Measurements from ENCODE around the gene ARHGAP9. TPM values are rescaled to one million over a fixed set of nuclear protein-coding genes. Genes with fewer than 3 reads are reported as not detected.

The ARHGAP9 gene
- total and polyA plus RNA-seq, 2 of the 8 experiments (the other 6 are each of a cell fraction or from before 2014, with no cell fraction given): 3.2 to 6.0 TPM

DNA sequence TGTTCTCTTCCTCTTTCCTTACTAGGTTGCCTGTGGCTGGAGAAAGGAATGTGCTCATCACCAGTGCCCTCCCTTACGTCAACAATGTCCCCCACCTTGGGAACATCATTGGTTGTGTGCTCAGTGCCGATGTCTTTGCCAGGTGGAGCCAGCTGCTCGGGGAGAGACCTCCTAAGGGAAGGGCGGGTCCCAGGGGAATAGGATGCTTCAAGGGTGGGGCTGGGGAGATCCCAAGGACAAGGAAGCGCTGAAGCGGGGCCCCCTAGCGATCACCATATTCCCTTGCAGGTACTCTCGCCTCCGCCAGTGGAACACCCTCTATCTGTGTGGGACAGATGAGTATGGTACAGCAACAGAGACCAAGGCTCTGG is 18.5 kb upstream of the ARHGAP9 start:
- DNase-seq (ENCODE audit: low read depth in 1 of 2, low spot score in 2 of 2) (peak in 1 of 2 experiments; percentile 56), FAIRE-seq (no peak)
- Histone ChIP-seq H3K4me1 (replicated peaks in 1 of 4; ENCODE audit: control insufficient read depth in 3 of 4, insufficient read depth in 4 of 4, low read length in 3 of 4) (no peaks in the 10 kb centered on the region), H3K23me2 (ENCODE audit: low read depth, low read length) (no peaks in the 10 kb centered on the region), H3K4ac (replicated peaks; ENCODE audit: insufficient read length, low read depth, low read length) (no peak overlapping the region), H3K23ac (ENCODE audit: insufficient read length) (no peak overlapping the region), H3K56ac (replicated peaks; ENCODE audit: insufficient read length, low read depth, low read length) (no peak overlapping the region), H3K9me3 (ENCODE audit: insufficient read depth in 2 of 2, low read depth in 1 of 2, low read length in 1 of 2) (no peaks in the 10 kb centered on the region; a peak in 1 of 4 replicates), H4K8ac (ENCODE audit: extremely low read depth, insufficient read depth, low read length) (no peak overlapping the region), H4K5ac (ENCODE audit: insufficient read length, low read depth, low read length) (no peak overlapping the region), H3K27me3 (replicated peaks in 1 of 4; ENCODE audit: control insufficient read depth in 3 of 4, extremely low read depth in 1 of 4, insufficient read depth in 3 of 4, low read length in 3 of 4) (no peaks in the 10 kb centered on the region), H2BK120ac (replicated peaks; ENCODE audit: low read depth, low read length) (no peak overlapping the region), H3K9ac (replicated peaks in 1 of 4; ENCODE audit: extremely low read depth in 1 of 4, low read depth in 3 of 4, low read length in 3 of 4) (no peak overlapping the region; a peak in 1 of 7 replicates), H3K79me1 (ENCODE audit: low read depth, low read length) (peaks cover 5% of the 10 kb centered on the region; the same call in 1 of the 2 replicates), H2BK12ac (ENCODE audit: low read depth, low read length) (no peak overlapping the region), H2BK20ac (ENCODE audit: low read length) (no peak overlapping the region), H2AFZ (ENCODE audit: low read length) (no peak overlapping the region), H2BK15ac (ENCODE audit: low read length) (no peak overlapping the region), H2BK5ac (ENCODE audit: low read depth, low read length) (no peak overlapping the region; the same call in 1 of the 2 replicates), H4K91ac (replicated peaks; ENCODE audit: insufficient read length, low read length) (no peak overlapping the region), H3K36me3 (ENCODE audit: control insufficient read depth in 2 of 4, insufficient read depth in 4 of 4, low read length in 3 of 4) (peaks cover 28 to 82% (median 58%) of the 10 kb centered on the region in 4 experiments), H3K14ac (ENCODE audit: insufficient read length) (no peak overlapping the region), H3K27ac (ENCODE audit: low read depth, low read length) (no peak overlapping the region), H3K18ac (ENCODE audit: extremely low read depth, low read length) (no peak overlapping the region), H3K4me2 (ENCODE audit: insufficient read depth in 1 of 2, low read depth in 2 of 2, low read length in 2 of 2) (no peak overlapping the region), H3K79me2 (ENCODE audit: control insufficient read depth in 1 of 2, insufficient read depth in 2 of 2, low read length in 2 of 2) (peaks cover 0 to 3% of the 10 kb centered on the region in 2 experiments; a peak in 1 of 4 replicates), H3K4me3 (ENCODE audit: extremely low read depth in 1 of 4, insufficient read depth in 2 of 4, low read depth in 3 of 4, low read length in 4 of 4) (no peak overlapping the region), H2AK5ac (ENCODE audit: low read depth, low read length) (no peak overlapping the region), H4K20me1 (replicated peaks in 1 of 2; ENCODE audit: control insufficient read depth in 1 of 2, insufficient read depth in 2 of 2, low read length in 2 of 2) (peaks cover 0 to 2% of the 10 kb centered on the region in 2 experiments)
- ChIA-PET CTCF (ENCODE audit: partially characterized antibody) (interaction anchor here (1.1 to 2.5 kb wide), 4 partner anchors 10 to 21 kb away, joined by 3 to 9 read pairs (median 4); partner anchors contain the start of gene MARS1), POLR2A (ENCODE audit: partially characterized antibody) (interaction anchor here (1.0 to 1.5 kb wide), 2 partner anchors 48 to 76 kb away, joined by 3 read pairs; no protein-coding TSS in a partner anchor)
- TF ChIP-seq, protein P1, sequence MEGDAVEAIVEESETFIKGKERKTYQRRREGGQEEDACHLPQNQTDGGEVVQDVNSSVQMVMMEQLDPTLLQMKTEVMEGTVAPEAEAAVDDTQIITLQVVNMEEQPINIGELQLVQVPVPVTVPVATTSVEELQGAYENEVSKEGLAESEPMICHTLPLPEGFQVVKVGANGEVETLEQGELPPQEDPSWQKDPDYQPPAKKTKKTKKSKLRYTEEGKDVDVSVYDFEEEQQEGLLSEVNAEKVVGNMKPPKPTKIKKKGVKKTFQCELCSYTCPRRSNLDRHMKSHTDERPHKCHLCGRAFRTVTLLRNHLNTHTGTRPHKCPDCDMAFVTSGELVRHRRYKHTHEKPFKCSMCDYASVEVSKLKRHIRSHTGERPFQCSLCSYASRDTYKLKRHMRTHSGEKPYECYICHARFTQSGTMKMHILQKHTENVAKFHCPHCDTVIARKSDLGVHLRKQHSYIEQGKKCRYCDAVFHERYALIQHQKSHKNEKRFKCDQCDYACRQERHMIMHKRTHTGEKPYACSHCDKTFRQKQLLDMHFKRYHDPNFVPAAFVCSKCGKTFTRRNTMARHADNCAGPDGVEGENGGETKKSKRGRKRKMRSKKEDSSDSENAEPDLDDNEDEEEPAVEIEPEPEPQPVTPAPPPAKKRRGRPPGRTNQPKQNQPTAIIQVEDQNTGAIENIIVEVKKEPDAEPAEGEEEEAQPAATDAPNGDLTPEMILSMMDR (IDR thresholded peaks at IDR 0.05; ENCODE audit: control extremely low read depth in 1 of 3, insufficient read depth in 1 of 3, low read depth in 1 of 3, low read length in 3 of 3): peak; percentile 23 to 27 (median 26); a peak in 3 of 4 replicates
- TF ChIP-seq EGR1 (IDR thresholded peaks at IDR 0.05; ENCODE audit: borderline replicate concordance, low read depth, low read length): no peak
- WGBS, 2 experiments (ENCODE audit: extremely low coverage in 1 of 2, insufficient coverage in 1 of 2, insufficient read length in 1 of 2, insufficient replicate concordance in 2 of 2, low coverage in 1 of 2, low lambda C conversion rate in 2 of 2, missing lambda C conversion rate in 1 of 2): 85% methylated on average over 9 of the region's 9 CpGs; no CpG with 5 or more reads in 1 of the 2 experiments

Data from H1 (cell line).